Smooth muscle cell of the brain vasculature (primary cell): ENCODE data around the gene PRKCZ.

ENCODE experiments used
- DNase-seq: peaks from one replicate; pipeline ENCODE4 v3.0.0-alpha.2; 2012; ENCODE audit warnings: low read depth, low spot score

Gene PRKCZ

DNA sequence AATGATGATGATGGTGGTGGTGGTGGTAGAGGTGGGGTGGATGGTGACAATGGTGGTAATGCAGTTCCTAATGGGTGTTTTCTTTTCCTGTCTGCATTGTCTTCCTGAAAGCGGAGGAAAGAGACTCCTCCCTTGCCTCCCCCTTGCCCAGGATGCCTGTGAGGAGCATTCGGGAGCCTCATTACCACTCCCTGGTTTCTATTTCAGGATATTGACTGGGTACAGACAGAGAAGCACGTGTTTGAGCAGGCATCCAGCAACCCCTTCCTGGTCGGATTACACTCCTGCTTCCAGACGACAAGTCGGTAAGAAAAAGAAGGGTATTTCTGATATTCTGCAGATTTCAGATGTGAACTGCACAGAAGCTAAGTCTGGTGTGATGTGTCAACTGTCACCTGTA is 105.6 kb downstream of the PRKCZ start:
- DNase-seq: no peak

DNA sequence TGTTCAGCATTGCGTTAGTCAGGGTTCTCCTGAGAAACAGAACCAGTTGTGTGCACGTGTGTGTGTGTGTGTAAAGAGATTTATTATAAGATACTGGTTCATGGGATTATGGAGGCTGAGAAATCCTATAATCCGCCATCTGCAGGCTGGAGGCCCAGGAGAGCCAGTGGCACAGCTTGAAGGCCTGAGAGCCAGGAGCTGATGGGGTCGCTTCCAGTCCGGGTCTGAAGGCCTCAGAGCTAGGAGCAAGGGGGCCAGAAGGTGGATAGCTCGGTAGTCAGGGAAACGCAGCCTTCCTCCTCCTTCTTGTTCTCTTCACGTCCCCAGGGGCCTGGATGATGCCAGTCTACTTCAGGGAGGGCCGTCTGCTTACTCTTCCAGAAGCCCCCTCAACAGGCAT is 106.7 kb downstream of the PRKCZ start:
- DNase-seq: no peak

DNA sequence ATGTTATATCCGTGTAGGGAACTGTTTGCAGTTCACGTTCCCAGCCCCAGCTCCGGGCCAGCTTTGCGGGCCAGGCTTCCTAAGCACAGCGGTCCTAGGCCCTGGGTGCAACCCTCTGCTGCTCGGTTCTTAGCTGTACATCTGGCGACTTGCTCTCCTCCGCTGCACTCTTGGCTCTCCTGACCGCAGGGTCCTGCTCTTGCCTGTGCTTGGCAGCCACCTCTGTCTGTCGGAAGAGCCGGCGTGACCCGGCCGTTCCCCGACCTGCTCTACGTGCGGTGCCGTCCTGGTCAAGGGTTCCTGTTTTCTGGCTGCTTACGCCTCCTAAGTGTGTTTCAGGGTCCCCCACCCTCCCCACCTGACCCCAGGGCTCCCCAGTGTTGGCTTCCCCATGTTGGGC is 107.6 kb downstream of the PRKCZ start:
- no peak for DNase-seq

DNA sequence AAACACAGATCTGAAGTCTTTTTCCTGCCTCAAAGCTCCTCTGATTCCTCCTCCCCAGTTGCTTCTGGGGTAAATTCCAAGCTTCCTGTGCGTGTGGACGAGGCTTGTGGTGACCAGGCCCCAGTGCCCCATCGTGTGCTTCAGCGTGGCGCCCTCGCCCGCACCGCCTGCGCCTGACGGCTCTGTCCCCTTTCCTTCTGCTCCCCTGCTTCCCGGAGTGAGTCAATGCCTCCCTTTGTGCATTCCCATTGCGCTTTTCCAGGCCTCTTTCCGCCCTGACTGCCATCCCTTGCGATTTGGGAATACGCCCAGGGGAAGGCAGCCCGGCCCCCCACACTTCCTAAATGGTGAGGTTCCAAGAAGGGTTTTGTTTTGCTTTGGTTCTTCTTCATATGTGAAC is 108.1 kb downstream of the PRKCZ start:
- no peak for DNase-seq

DNA sequence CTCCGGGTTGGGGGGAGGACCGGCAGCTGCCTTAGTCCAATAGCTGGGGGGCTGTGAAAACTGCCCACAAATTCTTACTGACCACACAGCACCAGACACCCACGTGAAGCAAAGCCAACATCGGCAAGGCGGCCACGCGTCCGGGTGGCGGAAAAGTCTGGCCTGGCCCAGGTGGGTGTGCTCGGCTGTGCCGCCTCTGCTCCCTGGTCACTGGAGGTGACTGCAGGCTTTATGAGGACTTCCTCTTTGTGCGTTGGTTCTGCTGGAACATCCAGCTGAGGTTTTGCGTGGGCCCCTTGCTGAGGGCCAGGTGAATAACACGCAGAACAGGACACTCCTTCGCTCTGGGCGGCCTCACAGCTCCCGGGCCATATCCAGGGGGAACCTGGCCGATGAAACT is 108.9 kb downstream of the PRKCZ start:
- no peak for DNase-seq

DNA sequence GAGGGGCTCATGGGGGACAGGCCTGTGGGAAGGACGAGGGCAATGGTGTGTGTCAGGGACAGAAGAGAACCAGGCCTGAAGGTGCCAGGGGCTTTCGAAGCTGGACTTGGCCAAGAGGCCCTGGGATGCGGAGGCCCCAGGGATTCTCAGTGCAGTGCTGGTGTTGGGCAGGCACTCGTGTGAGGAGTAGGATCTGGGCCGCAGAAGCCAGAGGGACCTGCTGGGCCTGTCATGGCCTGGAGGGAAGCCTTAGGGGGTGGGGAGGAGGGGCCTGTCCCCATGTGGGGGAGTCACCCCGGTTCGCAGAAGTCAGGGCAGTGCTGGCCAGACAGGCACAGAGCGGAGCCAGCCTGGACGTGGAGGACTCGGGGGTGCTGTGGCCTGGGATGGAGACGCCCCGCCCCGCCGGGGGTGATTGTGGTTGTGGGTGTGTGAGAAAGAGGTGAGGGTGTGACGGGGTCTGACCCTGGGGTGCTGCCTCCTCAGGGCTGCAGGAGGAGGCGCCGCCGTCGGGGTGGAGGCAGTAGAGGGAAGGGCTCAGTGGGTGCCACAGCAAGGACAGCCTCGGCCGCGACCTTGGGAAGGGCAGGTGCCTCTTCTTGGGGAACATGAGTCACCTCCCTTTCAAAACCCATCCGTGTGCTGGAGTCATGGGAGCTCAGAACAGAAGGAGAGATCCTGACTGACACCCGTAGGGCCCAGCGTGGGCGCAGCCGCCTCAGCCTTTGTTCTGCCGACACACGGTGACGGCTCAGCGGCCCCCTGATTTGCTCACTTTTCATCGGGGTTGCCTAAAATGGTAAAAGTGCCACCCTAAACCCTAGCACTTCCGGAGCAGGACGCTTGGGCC is 110.5 kb downstream of the PRKCZ start:
- no peak for DNase-seq

DNA sequence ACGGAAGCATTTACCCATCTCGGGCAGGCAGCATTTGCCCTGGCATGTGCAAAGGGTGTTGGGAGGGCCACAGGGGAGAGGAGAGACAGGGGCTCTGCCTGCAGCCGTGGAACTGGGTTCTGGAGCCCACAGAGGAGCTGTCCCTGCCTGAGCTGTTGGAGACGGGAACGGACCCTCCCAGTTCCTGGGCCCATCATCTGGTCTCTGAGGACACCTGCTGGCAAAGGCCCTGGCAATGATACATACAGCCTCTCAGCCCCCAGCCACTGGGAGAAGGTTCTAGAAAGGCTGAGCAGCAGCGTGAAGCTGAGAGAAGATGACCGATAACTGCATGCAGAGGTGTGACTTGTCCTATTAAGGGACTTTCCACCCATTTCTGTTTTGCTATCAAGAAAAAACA is 113.0 kb downstream of the PRKCZ start:
- DNase-seq: no peak

DNA sequence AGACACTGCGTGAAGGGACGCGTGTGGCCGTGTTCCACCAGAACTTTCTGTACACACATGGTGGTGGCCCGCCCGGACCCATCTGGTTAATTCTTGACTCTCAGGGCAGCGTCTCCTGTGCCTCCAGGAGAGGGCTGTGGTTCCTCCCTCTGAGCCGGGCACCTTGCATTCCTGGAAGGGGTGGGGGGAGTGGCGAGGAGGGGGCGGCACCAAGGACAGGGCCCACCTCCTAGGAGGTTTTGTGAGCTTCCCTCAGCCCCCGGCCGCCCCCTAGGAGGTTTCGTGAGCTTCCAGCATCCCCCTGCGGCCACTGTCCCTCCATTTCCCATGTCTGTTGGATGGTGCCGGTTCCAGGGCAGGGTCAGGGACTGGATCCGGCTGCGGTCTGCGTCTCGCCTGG is 115.4 kb downstream of the PRKCZ start:
- no peak for DNase-seq

DNA sequence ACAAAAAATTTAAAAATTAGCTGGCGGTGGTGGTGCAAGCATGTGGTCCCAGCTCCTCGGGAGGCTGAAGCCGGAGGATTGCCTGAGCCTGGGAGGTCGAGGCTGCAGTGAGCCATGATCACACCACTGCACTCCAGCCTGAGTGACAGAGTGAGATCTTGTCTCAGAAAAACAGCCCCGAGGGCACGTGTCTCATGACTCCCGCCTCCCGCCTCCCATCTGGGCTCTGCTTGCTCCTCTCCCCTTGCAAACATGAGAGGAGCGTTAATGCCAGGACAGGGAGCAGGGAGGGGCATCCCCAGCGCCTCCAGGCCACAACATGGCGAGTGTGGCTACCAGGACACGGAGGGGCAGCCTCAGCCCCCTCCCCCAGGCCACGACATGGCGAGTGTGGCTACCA is 116.0 kb downstream of the PRKCZ start:
- no peak for DNase-seq

DNA sequence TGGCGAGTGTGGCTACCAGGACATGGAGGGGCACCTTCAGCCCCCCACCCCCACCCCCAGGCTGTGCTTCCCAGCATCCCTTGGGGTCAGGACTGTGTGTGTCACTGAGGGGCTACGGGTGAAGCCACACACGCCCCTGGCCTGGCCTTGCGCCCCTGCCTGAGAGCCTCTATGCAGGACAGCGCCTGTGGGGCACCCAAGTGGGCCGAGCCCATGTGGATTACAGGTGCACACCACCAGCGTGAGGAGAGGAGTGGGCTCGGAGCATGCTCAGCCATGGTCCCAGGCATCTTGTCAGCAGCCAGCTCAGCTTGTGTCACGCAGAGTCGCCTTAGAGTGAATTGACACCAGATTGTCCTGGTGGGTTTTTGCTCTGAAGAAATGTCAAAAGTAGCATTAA is 116.5 kb downstream of the PRKCZ start:
- DNase-seq: no peak

DNA sequence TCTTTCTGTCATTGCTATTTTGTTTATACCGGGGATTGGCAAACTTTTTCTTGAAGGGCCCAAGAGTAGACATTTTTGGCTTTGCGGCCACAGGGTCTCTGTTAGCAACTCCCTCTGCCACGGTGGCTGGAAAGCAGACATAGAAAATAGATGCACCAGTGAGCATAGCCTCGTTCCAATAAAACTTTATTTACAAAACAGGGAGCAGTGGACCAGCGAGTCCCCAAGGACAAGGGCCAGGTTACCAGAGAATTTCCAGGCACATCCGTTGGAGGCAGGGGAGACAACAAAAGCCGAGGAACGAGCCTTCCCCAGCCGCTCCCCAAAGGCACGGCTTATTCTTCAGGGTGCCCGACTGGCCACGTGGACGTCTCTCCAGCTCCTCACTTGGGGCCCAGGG is 117.9 kb downstream of the PRKCZ start:
- no peak for DNase-seq

DNA sequence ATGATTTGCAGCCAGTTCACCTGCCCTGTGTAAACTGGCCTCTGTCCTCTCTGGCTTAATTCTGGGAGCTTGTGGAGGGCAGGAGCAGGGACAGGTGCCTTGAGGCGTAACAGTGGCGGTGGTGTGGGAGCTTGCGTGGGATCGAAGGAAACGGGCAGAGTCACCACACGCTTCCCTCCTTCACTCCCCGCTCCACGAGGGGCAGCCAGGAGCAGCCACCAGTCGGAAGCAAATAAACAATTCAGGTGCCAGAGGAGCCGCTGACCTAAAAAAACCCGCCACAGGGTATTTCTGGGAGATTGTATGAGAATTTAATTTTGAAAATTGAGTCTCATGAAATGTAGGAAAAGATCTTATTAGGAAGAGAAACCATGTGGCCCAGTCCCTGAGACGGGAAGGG is 118.3 kb downstream of the PRKCZ start:
- DNase-seq: no peak

DNA sequence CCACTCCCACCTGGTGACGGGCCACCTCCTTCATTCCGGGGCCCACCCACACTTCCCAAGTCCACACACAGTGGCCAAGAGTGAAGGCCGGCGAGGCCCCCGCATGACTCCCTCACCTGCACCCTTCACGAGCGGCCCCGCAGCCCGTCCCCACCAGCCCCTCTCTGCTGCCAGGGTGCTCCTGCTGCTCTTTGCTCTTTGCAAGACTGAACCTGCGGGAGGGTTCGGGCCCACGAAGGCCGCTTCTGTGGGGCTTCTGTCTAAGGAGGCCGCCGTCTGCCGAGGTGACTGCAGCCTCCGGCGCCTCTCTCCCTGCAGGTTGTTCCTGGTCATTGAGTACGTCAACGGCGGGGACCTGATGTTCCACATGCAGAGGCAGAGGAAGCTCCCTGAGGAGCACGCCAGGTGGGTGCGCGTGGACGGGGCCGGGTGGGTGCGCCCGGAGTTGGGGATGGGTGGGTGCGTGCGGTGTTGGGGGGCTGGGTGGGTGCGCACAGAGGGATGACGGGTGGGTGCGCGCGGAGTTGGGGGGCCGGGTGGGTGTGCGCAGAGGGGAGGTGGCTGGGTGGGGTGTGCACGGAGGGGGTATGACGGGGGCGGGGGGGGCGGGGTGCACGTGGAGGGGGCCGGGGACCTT is 119.1 kb downstream of the PRKCZ start:
- DNase-seq: no peak

DNA sequence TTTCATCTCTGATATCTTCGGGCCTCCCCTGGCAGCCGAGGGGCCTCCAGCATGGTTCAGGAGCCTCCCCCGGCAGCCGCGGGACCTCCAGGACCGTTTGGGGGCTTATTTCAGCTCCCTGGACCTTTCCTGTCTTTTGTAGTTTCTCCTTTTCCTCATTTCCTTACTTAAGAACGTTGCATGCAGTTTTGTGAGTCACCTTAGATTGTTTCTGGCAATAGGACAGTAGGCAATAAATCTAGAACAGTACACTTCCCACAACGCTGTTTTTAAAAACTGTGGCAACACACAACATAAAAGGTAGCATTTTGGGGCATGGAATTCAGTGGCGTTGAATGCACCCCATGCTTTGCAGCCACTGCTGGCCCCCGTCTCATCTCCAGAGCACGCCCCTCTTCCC is 120.0 kb downstream of the PRKCZ start:
- no peak for DNase-seq

DNA sequence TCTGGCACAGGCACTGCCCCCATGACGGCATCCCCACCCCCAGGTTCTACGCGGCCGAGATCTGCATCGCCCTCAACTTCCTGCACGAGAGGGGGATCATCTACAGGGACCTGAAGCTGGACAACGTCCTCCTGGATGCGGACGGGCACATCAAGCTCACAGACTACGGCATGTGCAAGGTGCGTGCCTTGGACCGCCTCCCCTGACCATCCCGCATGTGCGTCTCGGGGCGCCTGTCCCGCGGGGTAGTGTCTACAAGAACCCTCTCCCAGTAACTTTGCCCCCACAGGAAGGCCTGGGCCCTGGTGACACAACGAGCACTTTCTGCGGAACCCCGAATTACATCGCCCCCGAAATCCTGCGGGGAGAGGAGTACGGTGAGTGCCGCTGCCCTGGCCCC is 121.8 kb downstream of the PRKCZ start:
- no peak for DNase-seq

DNA sequence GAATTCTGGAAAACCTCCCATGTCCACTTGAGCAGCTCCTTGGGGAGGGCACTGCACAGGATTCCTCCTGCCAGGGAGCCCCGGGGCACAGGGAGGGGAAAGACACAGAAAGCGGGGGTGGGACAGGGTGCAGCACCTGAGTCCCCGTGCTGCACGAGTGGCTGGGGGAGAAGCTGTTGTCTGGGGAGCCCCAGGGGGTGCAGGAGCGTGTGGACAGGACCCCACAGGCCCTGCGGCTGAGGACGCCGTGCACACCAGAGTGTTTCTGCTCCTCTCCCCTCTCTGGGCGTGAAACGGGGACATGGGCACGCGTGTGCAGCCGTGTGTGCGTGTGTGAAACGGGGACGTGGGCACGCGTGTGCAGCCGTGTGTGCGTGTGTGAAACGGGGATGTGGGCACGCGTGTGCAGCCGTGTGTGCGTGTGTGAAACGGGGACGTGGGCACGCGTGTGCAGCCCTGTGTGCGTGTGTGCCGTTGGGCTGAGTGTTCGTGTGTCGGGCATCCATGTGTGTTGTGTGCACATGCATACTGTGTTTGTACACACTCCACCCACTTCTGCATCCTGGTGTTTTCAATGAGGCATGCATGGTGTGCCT is 122.4 kb downstream of the PRKCZ start:
- no peak for DNase-seq

DNA sequence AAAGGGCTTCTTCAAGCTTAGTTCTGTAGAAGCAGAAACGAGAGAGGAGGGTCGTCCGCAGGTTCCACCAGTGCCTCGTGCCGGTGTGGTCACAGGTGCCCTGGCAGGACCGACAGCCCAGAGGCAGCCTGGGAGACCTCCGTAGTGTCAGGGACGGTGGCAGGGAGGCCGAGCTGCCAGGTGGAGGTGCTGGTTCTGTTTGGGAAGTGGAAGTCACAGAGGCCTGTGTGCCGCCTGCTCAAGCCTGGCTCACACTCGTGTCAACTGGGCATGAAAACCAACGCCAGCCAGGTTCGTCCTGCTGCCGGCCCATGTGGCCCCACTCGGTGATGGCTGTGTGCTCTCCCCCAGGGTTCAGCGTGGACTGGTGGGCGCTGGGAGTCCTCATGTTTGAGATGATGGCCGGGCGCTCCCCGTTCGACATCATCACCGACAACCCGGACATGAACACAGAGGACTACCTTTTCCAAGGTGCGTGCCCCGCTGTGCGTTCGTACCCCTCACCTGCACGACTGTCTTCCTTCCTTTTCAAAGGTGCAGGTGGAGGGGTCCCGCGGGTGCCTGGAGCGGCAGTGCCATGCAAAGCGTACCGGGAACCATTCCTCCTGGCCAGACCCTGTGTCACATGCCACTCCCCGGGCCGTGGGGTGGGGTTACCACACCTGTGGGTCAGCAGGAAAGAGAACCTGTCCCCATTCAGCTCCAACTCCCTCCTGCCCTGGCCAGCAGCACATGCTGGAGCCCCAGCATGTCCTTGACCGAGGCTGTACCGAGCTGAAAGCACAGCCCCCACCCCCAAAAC is 123.5 kb downstream of the PRKCZ start:
- no peak for DNase-seq

DNA sequence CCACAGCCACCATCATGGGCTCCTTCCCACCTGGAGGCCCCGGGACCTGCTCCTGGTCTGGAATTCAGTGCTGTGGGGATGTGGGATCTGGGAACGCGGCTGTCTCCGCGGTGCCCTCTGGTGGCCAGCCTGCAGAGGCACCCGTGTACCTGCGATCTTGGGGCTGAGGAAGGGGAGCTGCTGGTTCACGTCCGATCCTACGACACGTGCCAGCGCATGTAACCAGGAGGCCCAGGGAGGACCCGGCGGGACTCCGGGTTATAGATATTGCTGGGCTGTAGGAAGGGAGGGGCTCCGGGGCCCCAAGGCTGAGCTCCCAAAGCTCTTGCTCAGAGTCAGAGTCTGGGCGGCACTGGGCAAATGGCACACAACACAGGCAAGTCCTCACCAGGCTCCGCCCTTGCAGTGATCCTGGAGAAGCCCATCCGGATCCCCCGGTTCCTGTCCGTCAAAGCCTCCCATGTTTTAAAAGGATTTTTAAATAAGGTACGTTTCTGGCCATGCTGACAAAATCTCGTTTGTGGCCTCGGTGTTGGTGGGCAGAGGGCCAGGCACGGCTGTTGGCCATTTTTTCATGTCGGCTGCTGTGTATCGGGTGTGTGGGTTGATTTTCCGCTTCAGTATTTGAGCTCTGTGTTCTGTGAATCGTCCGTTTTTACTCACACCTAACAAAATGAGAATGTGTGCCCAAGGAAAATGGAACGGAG is 124.3 kb downstream of the PRKCZ start:
- no peak for DNase-seq

DNA sequence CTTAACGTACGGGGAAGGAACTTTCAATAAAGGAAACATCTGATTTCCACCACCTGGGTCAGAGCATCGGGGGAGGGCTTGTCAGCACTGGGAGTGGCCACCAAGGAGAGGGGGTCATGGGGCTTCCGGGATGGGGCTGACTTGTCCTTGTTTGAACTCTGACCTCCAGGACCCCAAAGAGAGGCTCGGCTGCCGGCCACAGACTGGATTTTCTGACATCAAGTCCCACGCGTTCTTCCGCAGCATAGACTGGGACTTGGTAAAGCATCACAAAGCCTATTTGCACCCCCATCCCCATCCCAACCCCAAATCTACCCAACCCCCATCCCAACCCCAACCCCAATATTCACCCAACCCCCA is 124.8 kb downstream of the PRKCZ start:
- DNase-seq: no peak

DNA sequence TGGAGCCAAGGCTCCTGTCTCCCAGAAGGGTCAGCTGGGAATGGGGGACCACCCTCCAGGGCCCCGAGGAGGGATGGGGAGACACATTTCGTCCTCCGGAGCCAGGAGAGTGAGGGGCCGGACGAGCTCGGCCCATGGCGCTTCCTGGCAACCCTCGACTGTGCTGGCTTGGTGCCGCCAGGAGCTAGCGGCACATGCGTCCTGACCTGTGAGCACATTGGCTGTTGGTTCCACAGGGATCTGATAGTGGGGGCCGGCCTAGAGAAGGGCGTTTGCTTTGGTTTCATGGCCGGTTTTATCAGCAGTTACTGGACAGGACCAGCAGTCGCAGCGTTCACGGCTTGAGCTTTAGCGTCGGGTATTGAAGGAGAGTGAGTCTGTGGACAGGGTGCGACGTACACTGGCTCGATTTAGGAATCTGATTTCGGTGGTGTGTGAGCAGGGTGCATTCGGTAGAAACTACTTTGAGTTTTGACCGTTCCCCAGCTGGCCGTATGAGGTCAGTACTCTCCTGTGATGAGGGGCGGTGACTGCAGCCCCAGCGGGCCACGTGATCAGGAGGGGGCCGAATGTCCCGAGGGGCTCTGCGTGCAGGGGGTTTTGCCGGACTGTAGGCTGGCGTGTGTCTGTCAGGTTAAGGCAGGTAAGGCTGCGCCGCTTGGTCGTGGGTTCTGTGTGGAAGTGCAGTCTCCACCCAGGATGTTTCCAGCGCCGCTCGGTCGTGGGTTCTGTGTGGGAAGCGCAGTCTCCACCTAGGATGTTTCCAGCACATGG is 125.7 kb downstream of the PRKCZ start:
- DNase-seq: no peak

DNA sequence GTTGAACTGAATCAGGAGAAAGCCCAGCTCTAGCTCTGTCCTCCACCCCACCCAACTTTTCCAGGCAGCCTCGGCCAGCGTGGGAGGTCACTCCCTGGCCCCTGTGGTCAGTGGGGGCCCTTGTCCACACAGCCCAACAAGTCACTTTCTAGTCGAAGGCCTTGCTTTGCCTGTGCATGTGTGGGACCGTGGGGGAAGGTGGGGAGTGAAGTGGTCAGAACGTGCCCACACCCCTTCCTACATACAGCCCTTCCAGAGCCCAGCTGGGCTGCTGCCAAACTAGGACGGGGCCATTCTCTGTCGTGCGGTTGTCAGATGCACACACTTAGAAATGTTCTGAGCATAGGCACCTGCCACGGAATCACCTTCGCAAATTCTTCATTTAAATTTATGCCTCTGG is 126.4 kb downstream of the PRKCZ start:
- no peak for DNase-seq
